ENCODE measurements around the gene AADACL4. TPM values are rescaled to one million over a fixed set of nuclear protein-coding genes. Genes with fewer than 3 reads are reported as not detected.

The AADACL4 gene
- total RNA-seq, 1 experiment from 2014 or later, result not detected

DNA sequence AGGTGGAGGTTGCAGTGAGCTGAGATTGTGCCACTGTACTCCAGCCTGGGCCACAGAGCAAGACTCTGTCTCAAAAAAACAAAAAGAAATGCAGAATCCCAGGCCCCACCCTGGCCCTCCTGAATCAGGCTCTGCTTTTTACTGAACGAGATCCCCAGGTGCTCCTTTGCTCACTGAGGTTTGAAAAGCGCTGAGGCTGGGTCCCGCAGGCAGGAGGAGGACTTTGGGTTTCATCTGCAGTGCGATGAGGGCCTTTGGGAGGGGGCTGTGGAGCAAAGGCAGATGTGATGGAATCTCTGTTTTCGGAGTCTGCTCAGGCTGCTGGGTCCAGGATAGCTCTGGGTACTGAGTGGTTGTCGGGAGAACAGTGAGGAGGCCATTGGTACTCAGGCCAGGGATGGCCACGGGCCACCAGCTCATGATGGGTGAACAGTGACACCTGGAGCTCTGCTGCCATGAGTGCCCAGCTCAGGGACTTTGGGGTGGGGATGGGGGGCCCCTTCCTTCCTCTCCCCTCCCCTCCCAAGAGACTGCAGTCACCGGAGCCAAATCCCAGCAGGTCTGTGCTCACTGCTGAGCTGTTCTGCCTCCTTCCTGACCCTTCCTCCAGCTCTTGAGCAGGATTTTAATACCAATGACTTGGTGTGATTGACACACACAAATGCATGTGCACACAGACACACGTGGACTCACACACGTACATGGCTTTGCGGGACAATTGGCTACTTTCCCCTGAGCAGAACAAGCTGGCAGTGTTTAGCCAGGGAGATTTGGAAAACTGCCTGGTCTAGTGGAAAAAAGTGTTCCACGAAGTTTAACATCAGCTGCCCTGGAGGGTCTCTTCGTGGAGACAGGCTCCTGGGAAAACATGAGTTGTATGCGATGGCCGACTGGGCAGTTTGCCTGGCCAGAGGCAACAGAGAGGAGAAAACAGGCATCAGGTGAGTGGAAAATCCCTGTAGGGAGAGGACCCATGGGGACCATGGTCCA is 22.2 kb upstream of the AADACL4 start:
- no peaks in the 10 kb centered on the region for H3K9me3 ChIP-seq (ENCODE audit: control insufficient read depth, insufficient read depth, low read depth, low read length)
- TF ChIP-seq, protein P1, sequence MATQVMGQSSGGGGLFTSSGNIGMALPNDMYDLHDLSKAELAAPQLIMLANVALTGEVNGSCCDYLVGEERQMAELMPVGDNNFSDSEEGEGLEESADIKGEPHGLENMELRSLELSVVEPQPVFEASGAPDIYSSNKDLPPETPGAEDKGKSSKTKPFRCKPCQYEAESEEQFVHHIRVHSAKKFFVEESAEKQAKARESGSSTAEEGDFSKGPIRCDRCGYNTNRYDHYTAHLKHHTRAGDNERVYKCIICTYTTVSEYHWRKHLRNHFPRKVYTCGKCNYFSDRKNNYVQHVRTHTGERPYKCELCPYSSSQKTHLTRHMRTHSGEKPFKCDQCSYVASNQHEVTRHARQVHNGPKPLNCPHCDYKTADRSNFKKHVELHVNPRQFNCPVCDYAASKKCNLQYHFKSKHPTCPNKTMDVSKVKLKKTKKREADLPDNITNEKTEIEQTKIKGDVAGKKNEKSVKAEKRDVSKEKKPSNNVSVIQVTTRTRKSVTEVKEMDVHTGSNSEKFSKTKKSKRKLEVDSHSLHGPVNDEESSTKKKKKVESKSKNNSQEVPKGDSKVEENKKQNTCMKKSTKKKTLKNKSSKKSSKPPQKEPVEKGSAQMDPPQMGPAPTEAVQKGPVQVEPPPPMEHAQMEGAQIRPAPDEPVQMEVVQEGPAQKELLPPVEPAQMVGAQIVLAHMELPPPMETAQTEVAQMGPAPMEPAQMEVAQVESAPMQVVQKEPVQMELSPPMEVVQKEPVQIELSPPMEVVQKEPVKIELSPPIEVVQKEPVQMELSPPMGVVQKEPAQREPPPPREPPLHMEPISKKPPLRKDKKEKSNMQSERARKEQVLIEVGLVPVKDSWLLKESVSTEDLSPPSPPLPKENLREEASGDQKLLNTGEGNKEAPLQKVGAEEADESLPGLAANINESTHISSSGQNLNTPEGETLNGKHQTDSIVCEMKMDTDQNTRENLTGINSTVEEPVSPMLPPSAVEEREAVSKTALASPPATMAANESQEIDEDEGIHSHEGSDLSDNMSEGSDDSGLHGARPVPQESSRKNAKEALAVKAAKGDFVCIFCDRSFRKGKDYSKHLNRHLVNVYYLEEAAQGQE (IDR thresholded peaks at IDR 0.05; ENCODE audit: insufficient read depth in 1 of 2, low read depth in 2 of 2, low read length in 1 of 2), result no peak
- TF ChIP-seq TCF7L2 (IDR thresholded peaks at IDR 0.05; ENCODE audit: low read depth, low read length) (no peak), POLR2AphosphoS5 (IDR thresholded peaks at IDR 0.05; ENCODE audit: low read depth, low read length) (no peak), SIN3A (IDR thresholded peaks at IDR 0.05; ENCODE audit: borderline replicate concordance, insufficient read depth, low read depth, low read length) (no peak)
- TF ChIP-seq, protein P2, sequence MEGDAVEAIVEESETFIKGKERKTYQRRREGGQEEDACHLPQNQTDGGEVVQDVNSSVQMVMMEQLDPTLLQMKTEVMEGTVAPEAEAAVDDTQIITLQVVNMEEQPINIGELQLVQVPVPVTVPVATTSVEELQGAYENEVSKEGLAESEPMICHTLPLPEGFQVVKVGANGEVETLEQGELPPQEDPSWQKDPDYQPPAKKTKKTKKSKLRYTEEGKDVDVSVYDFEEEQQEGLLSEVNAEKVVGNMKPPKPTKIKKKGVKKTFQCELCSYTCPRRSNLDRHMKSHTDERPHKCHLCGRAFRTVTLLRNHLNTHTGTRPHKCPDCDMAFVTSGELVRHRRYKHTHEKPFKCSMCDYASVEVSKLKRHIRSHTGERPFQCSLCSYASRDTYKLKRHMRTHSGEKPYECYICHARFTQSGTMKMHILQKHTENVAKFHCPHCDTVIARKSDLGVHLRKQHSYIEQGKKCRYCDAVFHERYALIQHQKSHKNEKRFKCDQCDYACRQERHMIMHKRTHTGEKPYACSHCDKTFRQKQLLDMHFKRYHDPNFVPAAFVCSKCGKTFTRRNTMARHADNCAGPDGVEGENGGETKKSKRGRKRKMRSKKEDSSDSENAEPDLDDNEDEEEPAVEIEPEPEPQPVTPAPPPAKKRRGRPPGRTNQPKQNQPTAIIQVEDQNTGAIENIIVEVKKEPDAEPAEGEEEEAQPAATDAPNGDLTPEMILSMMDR (IDR thresholded peaks at IDR 0.05), result no peak
- H3K4me3 ChIP-seq (ENCODE audit: low read depth in 2 of 2, low read length in 2 of 2), result no peak overlapping the region
- BruUV-seq (replicated peaks), result no TSS peak
- no peaks in the 10 kb centered on the region; the same call in 1 of the 2 replicates for H3K36me3 ChIP-seq (ENCODE audit: control insufficient read depth, insufficient read depth, low read length)
- peaks cover 42% of the 10 kb centered on the region for H3K4me1 ChIP-seq (ENCODE audit: control insufficient read depth, insufficient read depth, low read length)
- intact Hi-C loops (cut with micrococcal nuclease; ENCODE audit: unreplicated experiment) (loop anchor here (5.0 kb wide), 2 partner anchors 36 to 299 kb away; no protein-coding TSS in a partner anchor), in situ Hi-C loops (cut with HindIII; ENCODE audit: low pct_unique_long_range_greater_than_20kb, low sequenced_read_pairs) (no loop called here)
- ChIA-PET POLR2A (interaction anchor here (0.7 kb wide), 1 partner anchor 65 kb away, joined by 5 read pairs; no protein-coding TSS in a partner anchor), CTCF (no interaction called here)
- no peak for DNase-seq (ENCODE audit: low read depth, low spot score)
- H3K27me3 ChIP-seq (ENCODE audit: control insufficient read depth, insufficient read depth, low read length), result no peaks in the 10 kb centered on the region
- H3K27ac ChIP-seq (ENCODE audit: low read length), result peak overlapping the region; percentile 83
- ATAC-seq, result no peak

- intact Hi-C loops (cut with micrococcal nuclease; ENCODE audit: unreplicated experiment), result loop anchor here (5.0 kb wide), 2 partner anchors 35 to 300 kb away; no protein-coding TSS in a partner anchor
- DNase-seq (ENCODE audit: low read depth, low spot score) (no peak), ATAC-seq (no peak)
- in situ Hi-C loops (cut with HindIII; ENCODE audit: low pct_unique_long_range_greater_than_20kb, low sequenced_read_pairs), result no loop called here
- Histone ChIP-seq H3K27me3 (ENCODE audit: control insufficient read depth, insufficient read depth, low read length) (no peaks in the 10 kb centered on the region), H3K9me3 (ENCODE audit: control insufficient read depth, insufficient read depth, low read depth, low read length) (no peaks in the 10 kb centered on the region), H3K4me3 (ENCODE audit: low read depth in 2 of 2, low read length in 2 of 2) (no peak overlapping the region), H3K4me1 (ENCODE audit: control insufficient read depth, insufficient read depth, low read length) (peaks cover 46% of the 10 kb centered on the region), H3K27ac (ENCODE audit: low read length) (peak overlapping the region; percentile 83), H3K36me3 (ENCODE audit: control insufficient read depth, insufficient read depth, low read length) (no peaks in the 10 kb centered on the region; the same call in 1 of the 2 replicates)
- TF ChIP-seq POLR2AphosphoS5 (IDR thresholded peaks at IDR 0.05; ENCODE audit: low read depth, low read length), result no peak
- TF ChIP-seq, protein P1 (IDR thresholded peaks at IDR 0.05; ENCODE audit: insufficient read depth in 1 of 2, low read depth in 2 of 2, low read length in 1 of 2), result no peak
- TF ChIP-seq SIN3A (IDR thresholded peaks at IDR 0.05; ENCODE audit: borderline replicate concordance, insufficient read depth, low read depth, low read length), result no peak
- TF ChIP-seq, protein P2 (IDR thresholded peaks at IDR 0.05), result no peak
- no peak for TF ChIP-seq TCF7L2 (IDR thresholded peaks at IDR 0.05; ENCODE audit: low read depth, low read length)
- ChIA-PET CTCF (no interaction called here), POLR2A (no interaction called here)
- no TSS peak for BruUV-seq (replicated peaks)
Observed at GRCh38 chr1:12622506-12622905, 21.4 kb upstream of the AADACL4 start.

All from Panc1 (cell line).